Measurements from ENCODE around the gene RAB24. TPM values are rescaled to one million over a fixed set of nuclear protein-coding genes. Genes with fewer than 3 reads are reported as not detected.

RAB24 gene
- total RNA-seq, result 10 to 100 TPM; 20.0 to 35.4 (median 31.1) TPM

DNA sequence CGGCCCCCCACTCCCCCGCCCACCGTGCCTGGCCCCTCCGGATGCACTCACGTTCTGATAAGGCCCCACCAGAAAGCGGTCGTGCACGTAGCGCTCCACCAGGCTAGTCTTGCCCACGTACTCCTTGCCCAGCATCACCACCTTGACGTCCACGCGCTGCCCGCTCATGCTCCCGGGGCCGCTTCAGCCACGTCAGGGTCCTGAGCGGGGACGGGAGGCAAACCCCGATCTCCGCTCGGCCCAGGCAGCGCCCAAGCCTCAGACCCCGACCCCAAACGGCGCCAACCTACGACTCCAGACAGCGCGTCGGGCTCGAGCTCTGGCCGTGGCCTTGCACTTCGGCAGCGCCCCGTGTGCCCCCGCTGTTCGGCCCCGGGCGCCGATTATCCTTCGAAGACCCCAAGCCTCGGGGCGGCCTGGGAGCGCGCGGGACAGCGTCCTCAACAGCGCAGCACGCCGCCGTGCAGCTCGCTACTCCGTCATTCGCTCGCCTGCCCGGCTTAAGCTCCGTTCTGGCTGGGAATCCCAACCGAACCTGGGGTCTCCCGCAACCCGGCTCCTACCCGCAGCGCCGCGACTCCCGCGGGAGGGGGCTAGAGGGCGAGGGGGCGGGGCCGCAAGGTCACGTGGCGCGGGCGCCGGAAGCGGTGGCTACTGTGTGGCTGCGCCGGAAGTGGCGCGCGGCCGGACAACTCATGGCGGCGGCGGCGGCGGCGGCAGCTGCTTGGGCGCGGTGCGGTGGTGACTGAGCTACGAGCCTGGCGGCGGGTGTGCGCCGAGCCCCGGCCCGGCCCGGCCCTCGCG, at the start of gene RAB24, which contains the start of gene PRELID1:
TSS of gene RAB24 (minus strand) at position 599 of the 804 bp plus-strand sequence. CDS start at position 168, 431 bp downstream.
TSS of gene PRELID1 (plus strand) at position 679 of the 804 bp plus-strand sequence. CDS start 187 bp downstream, outside the sequence.
- Histone ChIP-seq H3K4me3 (peak within 1 kb of the TSS; percentile 76 to 99 (median 90)), H3K27ac (replicated peaks in 1 of 4) (peak within 1 kb of the TSS; percentile 78 to 90 (median 84)), H3K4me1 (peaks cover 48 to 67% (median 59%) of the 10 kb centered on the region in 4 donors), H3K9me3 (no peaks in the 10 kb centered on the region), H3K27me3 (no peaks in the 10 kb centered on the region), H3K36me3 (peaks cover 8 to 34% (median 31%) of the 10 kb centered on the region in 4 donors)
- peak; percentile 97 for DNase-seq (ENCODE audit: extremely low spot score)
- no peak for TF ChIP-seq EP300 (IDR thresholded peaks at IDR 0.05)
- TF ChIP-seq, protein P1, sequence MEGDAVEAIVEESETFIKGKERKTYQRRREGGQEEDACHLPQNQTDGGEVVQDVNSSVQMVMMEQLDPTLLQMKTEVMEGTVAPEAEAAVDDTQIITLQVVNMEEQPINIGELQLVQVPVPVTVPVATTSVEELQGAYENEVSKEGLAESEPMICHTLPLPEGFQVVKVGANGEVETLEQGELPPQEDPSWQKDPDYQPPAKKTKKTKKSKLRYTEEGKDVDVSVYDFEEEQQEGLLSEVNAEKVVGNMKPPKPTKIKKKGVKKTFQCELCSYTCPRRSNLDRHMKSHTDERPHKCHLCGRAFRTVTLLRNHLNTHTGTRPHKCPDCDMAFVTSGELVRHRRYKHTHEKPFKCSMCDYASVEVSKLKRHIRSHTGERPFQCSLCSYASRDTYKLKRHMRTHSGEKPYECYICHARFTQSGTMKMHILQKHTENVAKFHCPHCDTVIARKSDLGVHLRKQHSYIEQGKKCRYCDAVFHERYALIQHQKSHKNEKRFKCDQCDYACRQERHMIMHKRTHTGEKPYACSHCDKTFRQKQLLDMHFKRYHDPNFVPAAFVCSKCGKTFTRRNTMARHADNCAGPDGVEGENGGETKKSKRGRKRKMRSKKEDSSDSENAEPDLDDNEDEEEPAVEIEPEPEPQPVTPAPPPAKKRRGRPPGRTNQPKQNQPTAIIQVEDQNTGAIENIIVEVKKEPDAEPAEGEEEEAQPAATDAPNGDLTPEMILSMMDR (IDR thresholded peaks at IDR 0.05), result peak; percentile 23 to 41 (median 30)
- peak; percentile 58 for TF ChIP-seq POLR2A (IDR thresholded peaks at IDR 0.05; ENCODE audit: low read depth)
- peak; percentile 82 to 89 for TF ChIP-seq POLR2AphosphoS5 (IDR thresholded peaks at IDR 0.05)
- WGBS, result 1% methylated on average over 15 of the region's 100 CpGs
- intact Hi-C loops (cut with DNase I), result loop anchor here (10.0 kb wide), 1 partner anchor 189 kb away; no protein-coding TSS in a partner anchor

DNA sequence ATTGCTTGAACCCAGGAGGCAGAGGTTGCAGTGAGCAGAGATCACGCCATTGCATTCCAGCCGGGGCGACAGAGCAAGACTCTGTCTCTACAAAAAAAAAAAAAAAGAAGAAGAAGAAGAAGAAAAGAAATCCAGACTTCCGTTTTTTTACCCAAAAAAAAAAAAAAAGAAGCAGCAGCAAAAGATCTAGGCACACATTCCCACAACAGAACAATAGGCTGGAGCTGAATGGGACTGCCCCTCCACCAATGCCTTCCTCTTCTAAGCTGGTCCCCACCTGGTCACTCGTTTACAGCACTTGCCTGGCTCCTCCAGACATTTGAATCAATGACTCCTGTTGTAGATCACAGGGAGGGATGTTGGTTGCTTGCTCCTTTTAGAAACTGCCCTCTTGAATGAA, 49.6 kb upstream of the RAB24 start:
- 68% methylated on average over 5 of the region's 5 CpGs for WGBS
- Histone ChIP-seq H3K36me3 (peaks cover 0 to 17% (median 8%) of the 10 kb centered on the region in 4 donors), H3K9me3 (no peaks in the 10 kb centered on the region), H3K4me3 (no peak overlapping the region), H3K4me1 (peaks cover 21 to 44% (median 41%) of the 10 kb centered on the region in 4 donors), H3K27ac (replicated peaks in 1 of 4) (no peak overlapping the region), H3K27me3 (no peaks in the 10 kb centered on the region)
- TF ChIP-seq EP300 (IDR thresholded peaks at IDR 0.05), result no peak
- TF ChIP-seq, protein P1 (IDR thresholded peaks at IDR 0.05), result no peak
- no peak for TF ChIP-seq POLR2AphosphoS5 (IDR thresholded peaks at IDR 0.05)
- TF ChIP-seq POLR2A (IDR thresholded peaks at IDR 0.05; ENCODE audit: low read depth), result no peak
- intact Hi-C loops (cut with DNase I), result loop anchor here (5.0 kb wide), 1 partner anchor 36 kb away; no protein-coding TSS in a partner anchor
- DNase-seq (ENCODE audit: extremely low spot score), result no peak

DNA sequence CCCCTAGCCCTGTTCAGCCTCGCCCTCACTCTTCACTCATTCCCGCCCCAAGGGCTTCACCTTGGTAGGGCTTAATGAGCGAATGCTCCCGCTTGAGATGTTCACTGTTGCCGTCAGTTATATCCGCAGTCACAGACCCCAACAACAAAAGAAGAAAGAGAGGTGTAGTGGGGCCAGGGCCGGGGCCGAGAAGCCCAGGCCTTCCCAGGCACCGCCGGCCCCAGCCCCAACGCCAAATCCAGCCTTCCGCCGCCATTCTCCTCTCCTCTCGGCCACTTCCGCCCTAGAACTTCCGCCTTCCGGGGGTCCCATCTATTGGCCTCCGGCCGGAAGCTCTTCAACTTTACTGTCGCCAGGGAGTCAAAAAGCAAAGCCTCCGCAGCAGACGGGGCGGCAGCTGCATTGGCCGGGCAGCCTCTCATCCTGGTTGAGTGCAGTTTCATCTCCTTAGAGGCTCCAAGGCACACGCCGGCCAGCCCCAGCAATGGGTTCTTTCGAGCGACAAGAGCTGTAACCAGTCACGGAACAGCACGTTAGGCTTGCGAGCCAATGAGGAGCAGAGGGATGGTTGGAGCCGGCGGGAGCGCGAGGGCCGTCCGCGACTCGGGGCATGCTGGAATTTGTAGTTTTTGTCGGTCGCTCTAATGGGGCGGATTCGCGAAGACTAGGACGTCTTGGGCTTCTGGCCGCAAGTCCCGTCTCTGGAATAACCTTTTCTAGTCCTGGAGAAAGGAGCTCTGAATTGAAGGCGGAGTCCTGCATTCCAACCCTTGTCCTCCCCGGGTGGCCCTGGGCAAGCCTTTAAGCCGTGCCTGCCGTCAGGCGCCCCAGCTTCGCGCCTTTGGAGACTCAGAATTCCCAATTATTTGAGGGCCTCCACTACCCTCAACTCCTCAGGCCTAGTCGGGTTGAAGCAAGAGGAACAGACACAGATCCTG, 48.1 kb upstream of the RAB24 start, which contains the start of gene LMAN2:
TSS of gene LMAN2 (minus strand) at position 277 of the 938 bp plus-strand sequence. CDS start at position 256, 21 bp downstream.
- 8% methylated on average over 32 of the region's 55 CpGs for WGBS
- peak within 1 kb of the TSS; percentile 83 to 99 (median 92) for H3K4me3 ChIP-seq
- H3K4me1 ChIP-seq, result peaks cover 17 to 53% (median 48%) of the 10 kb centered on the region in 4 donors
- peak; percentile 98 for DNase-seq (ENCODE audit: extremely low spot score)
- TF ChIP-seq POLR2AphosphoS5 (IDR thresholded peaks at IDR 0.05) (peak; percentile 61 to 82), EP300 (IDR thresholded peaks at IDR 0.05) (no peak), POLR2A (IDR thresholded peaks at IDR 0.05; ENCODE audit: low read depth) (peak; percentile 66)
- TF ChIP-seq, protein P1 (IDR thresholded peaks at IDR 0.05), result peak in 1 of 3 experiments; percentile 14
- H3K27ac ChIP-seq (replicated peaks in 1 of 4), result peak within 1 kb of the TSS; percentile 87 to 92 (median 91)
- H3K9me3 ChIP-seq, result no peaks in the 10 kb centered on the region
- no peaks in the 10 kb centered on the region for H3K27me3 ChIP-seq
- intact Hi-C loops (cut with DNase I), result loop anchor here (5.0 kb wide), 1 partner anchor 34 kb away; no protein-coding TSS in a partner anchor
- H3K36me3 ChIP-seq, result peaks cover 0 to 26% (median 14%) of the 10 kb centered on the region in 4 donors

- intact Hi-C loops (cut with DNase I), result loop anchor here (5.0 kb wide), 1 partner anchor 34 kb away; no protein-coding TSS in a partner anchor
- TF ChIP-seq, protein P1 (IDR thresholded peaks at IDR 0.05), result no peak
- no peak for TF ChIP-seq EP300 (IDR thresholded peaks at IDR 0.05)
- no peak for TF ChIP-seq POLR2A (IDR thresholded peaks at IDR 0.05; ENCODE audit: low read depth)
- TF ChIP-seq POLR2AphosphoS5 (IDR thresholded peaks at IDR 0.05), result no peak
- H3K36me3 ChIP-seq, result peaks cover 0 to 31% (median 16%) of the 10 kb centered on the region in 4 donors
- peaks cover 17 to 56% (median 52%) of the 10 kb centered on the region in 4 donors for H3K4me1 ChIP-seq
- WGBS, result 36% methylated on average over 9 of the region's 19 CpGs
- peak overlapping the region; percentile 87 to 92 (median 91) for H3K27ac ChIP-seq (replicated peaks in 1 of 4)
- no peaks in the 10 kb centered on the region for H3K9me3 ChIP-seq
- no peak for DNase-seq (ENCODE audit: extremely low spot score)
- no peaks in the 10 kb centered on the region for H3K27me3 ChIP-seq
- peak overlapping the region; percentile 83 to 99 (median 92) for H3K4me3 ChIP-seq
Measured at GRCh38 chr5:177350776-177351391, 47.4 kb upstream of the RAB24 start.

All from esophagus muscularis mucosa (tissue), 4 donors.